ENCODE results near the gene CEACAM8. TPM values are rescaled to one million over a fixed set of nuclear protein-coding genes. Genes with fewer than 3 reads are reported as not detected.

The CEACAM8 gene
- total RNA-seq, 4 donors from 2014 or later = not detected

GRCh38 chr19:42571116-42571515, 23.6 kb downstream of the CEACAM8 start:
- Histone ChIP-seq H3K36me3 (no peaks in the 10 kb centered on the region), H3K27me3 (no peaks in the 10 kb centered on the region), H3K4me3 (no peak overlapping the region), H3K27ac (no peak overlapping the region), H3K9me3 (no peaks in the 10 kb centered on the region), H3K4me1 (peaks cover 0 to 5% (median 0%) of the 10 kb centered on the region in 3 donors)
- 37 to 59% methylated on average over 2 of the region's 2 CpGs for WGBS, 2 donors (ENCODE audit: low coverage in 1 of 2)
- no peak for ATAC-seq
- no peak for TF ChIP-seq CTCF (IDR thresholded peaks at IDR 0.05)
- TF ChIP-seq POLR2A (IDR thresholded peaks at IDR 0.05) = no peak
- no peak for TF ChIP-seq EP300 (IDR thresholded peaks at IDR 0.05)
- TF ChIP-seq POLR2AphosphoS5 (IDR thresholded peaks at IDR 0.05) = no peak

GRCh38 chr19:42569193-42569592, 25.5 kb downstream of the CEACAM8 start:
- H3K9me3 ChIP-seq = no peaks in the 10 kb centered on the region
- no peak overlapping the region for H3K27ac ChIP-seq
- no peak for TF ChIP-seq POLR2AphosphoS5 (IDR thresholded peaks at IDR 0.05)
- no peak for TF ChIP-seq CTCF (IDR thresholded peaks at IDR 0.05)
- TF ChIP-seq POLR2A (IDR thresholded peaks at IDR 0.05) = no peak
- TF ChIP-seq EP300 (IDR thresholded peaks at IDR 0.05) = no peak
- H3K4me1 ChIP-seq = peaks cover 0 to 11% (median 0%) of the 10 kb centered on the region in 3 donors
- no peak overlapping the region for H3K4me3 ChIP-seq
- no peaks in the 10 kb centered on the region for H3K36me3 ChIP-seq
- 56 to 100% methylated on average over 1 to 2 of the region's 2 CpGs for WGBS, 2 donors (ENCODE audit: low coverage in 1 of 2)
- no peaks in the 10 kb centered on the region for H3K27me3 ChIP-seq
- ATAC-seq = no peak

GRCh38 chr19:42568006-42568405, 26.7 kb downstream of the CEACAM8 start:
- H3K4me3 ChIP-seq = no peak overlapping the region
- no peaks in the 10 kb centered on the region for H3K9me3 ChIP-seq
- WGBS, 2 donors (ENCODE audit: low coverage in 1 of 2) = 69 to 73% methylated on average over 3 to 4 of the region's 4 CpGs
- H3K4me1 ChIP-seq = peaks cover 0 to 21% (median 0%) of the 10 kb centered on the region in 3 donors
- H3K27me3 ChIP-seq = no peaks in the 10 kb centered on the region
- no peak for ATAC-seq
- no peak overlapping the region for H3K27ac ChIP-seq
- no peaks in the 10 kb centered on the region for H3K36me3 ChIP-seq
- TF ChIP-seq EP300 (IDR thresholded peaks at IDR 0.05) = no peak
- TF ChIP-seq CTCF (IDR thresholded peaks at IDR 0.05) = no peak
- TF ChIP-seq POLR2AphosphoS5 (IDR thresholded peaks at IDR 0.05) = no peak
- no peak for TF ChIP-seq POLR2A (IDR thresholded peaks at IDR 0.05)

GRCh38 chr19:42567567-42567966, 27.2 kb downstream of the CEACAM8 start:
- Histone ChIP-seq H3K4me3 (no peak overlapping the region), H3K36me3 (no peaks in the 10 kb centered on the region), H3K9me3 (no peaks in the 10 kb centered on the region), H3K27ac (no peak overlapping the region), H3K27me3 (no peaks in the 10 kb centered on the region), H3K4me1 (peaks cover 0 to 21% (median 0%) of the 10 kb centered on the region in 3 donors)
- WGBS, 2 donors (ENCODE audit: low coverage in 1 of 2) = 79 to 80% methylated on average over 1 to 4 of the region's 4 CpGs
- TF ChIP-seq POLR2AphosphoS5 (IDR thresholded peaks at IDR 0.05) = no peak
- no peak for ATAC-seq

- TF ChIP-seq CTCF (IDR thresholded peaks at IDR 0.05) (peak in 3 of 4 experiments; percentile 31 to 59 (median 41)), EP300 (IDR thresholded peaks at IDR 0.05) (no peak), POLR2AphosphoS5 (IDR thresholded peaks at IDR 0.05) (no peak)
- Histone ChIP-seq H3K9me3 (no peaks in the 10 kb centered on the region), H3K27ac (no peak overlapping the region), H3K4me1 (peaks cover 0 to 21% (median 0%) of the 10 kb centered on the region in 3 donors), H3K27me3 (peaks cover 16% of the 10 kb centered on the region), H3K36me3 (no peaks in the 10 kb centered on the region), H3K4me3 (no peak overlapping the region)
- 19 to 34% methylated on average over 3 to 7 of the region's 7 CpGs for WGBS, 2 donors (ENCODE audit: low coverage in 1 of 2)
- peak; percentile 58 for ATAC-seq
Measured at GRCh38 chr19:42563352-42564210, 31.1 kb downstream of the CEACAM8 start.

Measured in gastroesophageal sphincter (tissue), 4 donors.